Loucy (cell line): ENCODE results near the gene CXCL1.

Experiments used
- H2AFZ ChIP-seq: fragments of 200-600 bp; sonication (generic); 2 replicates; pipeline ENCODE4 v1.6.0; 2016; ENCODE audit warnings: antibody characterized with exemption, mild to moderate bottlenecking, low read length, moderate library complexity
- H3F3A ChIP-seq: fragments of 200-600 bp; 2 replicates; pipeline ENCODE4 v1.6.0; 2016; ENCODE audit warnings: antibody characterized with exemption, low read depth, mild to moderate bottlenecking
- H3K27me3 ChIP-seq: fragments of 200-600 bp; sonication (generic); 2 replicates; pipeline ENCODE4 v1.6.1; 2014; ENCODE audit warnings: low read length, mild to moderate bottlenecking; ENCODE audit not compliant: insufficient read depth, poor library complexity, severe bottlenecking
- H3K36me3 ChIP-seq: fragments of 200-600 bp; sonication (generic); 2 replicates; pipeline ENCODE4 v1.6.1; 2016; ENCODE audit warnings: low read length; ENCODE audit not compliant: insufficient read depth
- H3K4me1 ChIP-seq: fragments of 200-600 bp; sonication (generic); 2 replicates; pipeline ENCODE4 v1.5.1; 2014; ENCODE audit warnings: low read length, mild to moderate bottlenecking; ENCODE audit not compliant: insufficient read depth, poor library complexity, severe bottlenecking
- H3K4me2 ChIP-seq: fragments of 200-600 bp; sonication (generic); 2 replicates; pipeline ENCODE4 v1.6.0; 2014; ENCODE audit warnings: antibody characterized with exemption, low read length, low read depth, mild to moderate bottlenecking; ENCODE audit not compliant: poor library complexity, severe bottlenecking
- H3K4me3 ChIP-seq: fragments of 200-600 bp; sonication (generic); 2 replicates; pipeline ENCODE4 v1.5.1; 2014; ENCODE audit warnings: low read length, mild to moderate bottlenecking, mixed read lengths; ENCODE audit not compliant: poor library complexity, severe bottlenecking
- H3K79me2 ChIP-seq: fragments of 200-600 bp; sonication (generic); 2 replicates; pipeline ENCODE4 v1.6.1; 2014; ENCODE audit warnings: low read length; ENCODE audit not compliant: insufficient read depth
- H3K9ac ChIP-seq: fragments of 200-600 bp; sonication (generic); 2 replicates; pipeline ENCODE4 v1.6.0; 2014; ENCODE audit warnings: mild to moderate bottlenecking, low read depth, low read length, moderate library complexity; ENCODE audit not compliant: poor library complexity, severe bottlenecking
- H3K9me2 ChIP-seq: fragments of 200-600 bp; sonication (generic); replicated peaks from 2 replicates; pipeline ENCODE4 v1.6.1; 2016; ENCODE audit warnings: low read depth, low read length, mixed read lengths
- H3K9me3 ChIP-seq: fragments of 200-600 bp; sonication (generic); 2 replicates; pipeline ENCODE4 v1.6.1; 2014; ENCODE audit warnings: mild to moderate bottlenecking, antibody characterized with exemption, low read length, low read depth; ENCODE audit not compliant: insufficient read depth
- H4K20me1 ChIP-seq: fragments of 200-600 bp; sonication (generic); 2 replicates; pipeline ENCODE4 v1.6.0; 2014; ENCODE audit warnings: antibody characterized with exemption, low read length, mild to moderate bottlenecking; ENCODE audit not compliant: insufficient read depth, poor library complexity, severe bottlenecking
- CTCF ChIP-seq: fragments of 200-600 bp; sonication (generic); conservative IDR thresholded peaks from 2 replicates; pipeline ENCODE4 v1.5.1; 2014; ENCODE audit warnings: mild to moderate bottlenecking, antibody characterized with exemption, low read length
- EZH2phosphoT487 ChIP-seq: fragments of 200-600 bp; IDR thresholded peaks from 2 replicates; pipeline ENCODE4 v1.6.1; 2018; ENCODE audit warnings: antibody characterized with exemption, mild to moderate bottlenecking, moderate library complexity, borderline replicate concordance

CXCL1 gene

GRCh38 chr4:73870768-73871167, 1.6 kb downstream of the CXCL1 start:
- H4K20me1 ChIP-seq = no peaks in the 10 kb centered on the region
- no peaks in the 10 kb centered on the region for H3K27me3 ChIP-seq
- TF ChIP-seq EZH2phosphoT487 (no peak), CTCF (no peak)
- no peaks in the 10 kb centered on the region for H3K4me1 ChIP-seq
- H3K36me3 ChIP-seq = no peaks in the 10 kb centered on the region
- H2AFZ ChIP-seq = no peak overlapping the region
- no peaks in the 10 kb centered on the region for H3K79me2 ChIP-seq
- H3K4me2 ChIP-seq = no peak overlapping the region
- no peak overlapping the region for H3K4me3 ChIP-seq
- no peaks in the 10 kb centered on the region for H3F3A ChIP-seq
- no peaks in the 10 kb centered on the region for H3K9me2 ChIP-seq
- no peak overlapping the region for H3K9ac ChIP-seq
- H3K9me3 ChIP-seq = no peaks in the 10 kb centered on the region

- Histone ChIP-seq H3K36me3 (no peaks in the 10 kb centered on the region), H3K4me1 (no peaks in the 10 kb centered on the region), H3K27me3 (no peaks in the 10 kb centered on the region), H3K9me2 (no peaks in the 10 kb centered on the region), H3K9ac (no peak overlapping the region), H3K4me3 (no peak overlapping the region), H3K79me2 (no peaks in the 10 kb centered on the region), H3K9me3 (no peaks in the 10 kb centered on the region), H3K4me2 (no peak overlapping the region), H3F3A (no peaks in the 10 kb centered on the region), H4K20me1 (no peaks in the 10 kb centered on the region), H2AFZ (no peak overlapping the region)
- no peak for TF ChIP-seq EZH2phosphoT487
- no peak for TF ChIP-seq CTCF
Observed at GRCh38 chr4:73871511-73872310, 2.5 kb downstream of the CXCL1 start.

GRCh38 chr4:73872316-73873108, 3.3 kb downstream of the CXCL1 start:
- Histone ChIP-seq H3K4me3 (no peak overlapping the region), H3K36me3 (no peaks in the 10 kb centered on the region), H3K4me2 (no peak overlapping the region), H2AFZ (no peak overlapping the region), H3K4me1 (no peaks in the 10 kb centered on the region), H4K20me1 (no peaks in the 10 kb centered on the region), H3K9ac (no peak overlapping the region), H3K9me2 (no peaks in the 10 kb centered on the region), H3K27me3 (no peaks in the 10 kb centered on the region), H3K79me2 (no peaks in the 10 kb centered on the region), H3K9me3 (no peaks in the 10 kb centered on the region), H3F3A (no peaks in the 10 kb centered on the region)
- TF ChIP-seq EZH2phosphoT487 (no peak), CTCF (no peak)
